H1 (cell line): ENCODE data around the gene WDR3. TPM values are rescaled to one million over a fixed set of nuclear protein-coding genes. Genes with fewer than 3 reads are reported as not detected.
"Not testable (repeated sequence)": the region's sequence is repeated elsewhere in the genome, so short reads cannot be mapped to it uniquely, and the experiment has no call there.

Experiments used
- CTCF ChIA-PET: fragments of 300-600 bp; sonication (Branson Sonifier 250); formaldehyde crosslinking; loops from one replicate; lab custom pipeline; 2021; ENCODE audit not compliant: partially characterized antibody; lab: Charles Lee
- POLR2A ChIA-PET: fragments of 300-600 bp; sonication (Branson Sonifier 250); formaldehyde crosslinking; loops from one replicate; lab custom pipeline; 2021; ENCODE audit warnings: inconsistent platforms; ENCODE audit not compliant: partially characterized antibody; lab: Charles Lee
- DNase-seq, 2 experiments: peaks; one replicate each; pipeline versions ENCODE4 v3.0.0 to v3.0.0-alpha.2; 2010 to 2022; ENCODE audit warnings: low spot score in 2 of 2, low read depth in 1 of 2, mixed read lengths in 1 of 2
- FAIRE-seq: peaks from 2 replicates; lab custom pipeline; 2011; peaks lifted over from hg19 to GRCh38; lab: Jason Lieb, UNC
- H2AFZ ChIP-seq: 2 replicates; pipeline ENCODE4 v1.8.1; 2012; ENCODE audit warnings: low read length, inconsistent platforms
- H2AK5ac ChIP-seq: 2 replicates; pipeline ENCODE4 v1.6.1; 2013; ENCODE audit warnings: low read depth, low read length
- H2BK120ac ChIP-seq: replicated peaks from 2 replicates; pipeline ENCODE3; 2013; ENCODE audit warnings: low read depth, low read length, inconsistent platforms
- H2BK12ac ChIP-seq: 2 replicates; pipeline ENCODE4 v1.6.1; 2013; ENCODE audit warnings: low read depth, low read length
- H2BK15ac ChIP-seq: 2 replicates; pipeline ENCODE4 v1.6.1; 2013; ENCODE audit warnings: low read length
- H2BK20ac ChIP-seq: 2 replicates; pipeline ENCODE4 v1.6.1; 2013; ENCODE audit warnings: low read length
- H2BK5ac ChIP-seq: 2 replicates; pipeline ENCODE4 v1.6.1; 2013; ENCODE audit warnings: low read depth, low read length
- H3K14ac ChIP-seq: 2 replicates; pipeline ENCODE4 v1.6.1; 2013; ENCODE audit warnings: inconsistent platforms; ENCODE audit not compliant: insufficient read length
- H3K18ac ChIP-seq: 2 replicates; pipeline ENCODE4 v1.6.1; 2013; ENCODE audit warnings: low read length; ENCODE audit errors: extremely low read depth
- H3K23ac ChIP-seq: 2 replicates; pipeline ENCODE4 v1.6.1; 2013; ENCODE audit warnings: inconsistent platforms; ENCODE audit not compliant: insufficient read length
- H3K23me2 ChIP-seq: 2 replicates; pipeline ENCODE4 v1.6.1; 2013; ENCODE audit warnings: low read depth, low read length
- H3K27ac ChIP-seq: 2 replicates; pipeline ENCODE4 v1.6.1; 2011; ENCODE audit warnings: low read depth, low read length, inconsistent platforms
- H3K27me3 ChIP-seq, 4 experiments: replicated peaks in 1 of 4; 1 replicate in 1 of 4; 2 replicates in 3 of 4; pipeline versions ENCODE4 v1.6.1 to v1.8.1; 2011 to 2013; ENCODE audit warnings: low read length in 3 of 4, mild to moderate bottlenecking in 3 of 4, inconsistent platforms in 2 of 4, mixed read lengths in 2 of 4, moderate library complexity in 1 of 4; ENCODE audit not compliant: control insufficient read depth in 3 of 4, insufficient read depth in 3 of 4; ENCODE audit errors: extremely low read depth in 1 of 4
- H3K36me3 ChIP-seq, 4 experiments: 2 replicates each; pipeline versions ENCODE4 v1.6.1 to v1.8.1; 2011 to 2013; ENCODE audit warnings: mild to moderate bottlenecking in 4 of 4, low read length in 3 of 4, moderate library complexity in 2 of 4, control low read depth in 1 of 4, inconsistent platforms in 1 of 4; ENCODE audit not compliant: insufficient read depth in 4 of 4, control insufficient read depth in 2 of 4
- H3K4ac ChIP-seq: replicated peaks from 2 replicates; pipeline ENCODE3; 2013; ENCODE audit warnings: low read length, low read depth, mixed read lengths, inconsistent platforms; ENCODE audit not compliant: insufficient read length
- H3K4me1 ChIP-seq, 4 experiments: replicated peaks in 1 of 4; 1 replicate in 1 of 4; 2 replicates in 3 of 4; pipeline versions ENCODE4 v1.6.1 to v1.8.1; 2011 to 2013; ENCODE audit warnings: low read length in 3 of 4, inconsistent platforms in 2 of 4, mixed read lengths in 1 of 4; ENCODE audit not compliant: insufficient read depth in 4 of 4, control insufficient read depth in 3 of 4
- H3K4me2 ChIP-seq, 2 experiments: 2 replicates each; pipeline versions ENCODE4 v1.6.1 to v1.8.1; 2011 to 2013; ENCODE audit warnings: low read depth in 2 of 2, low read length in 2 of 2, control low read depth in 1 of 2, inconsistent platforms in 1 of 2, mild to moderate bottlenecking in 1 of 2; ENCODE audit not compliant: insufficient read depth in 1 of 2
- H3K4me3 ChIP-seq, 4 experiments: fragments of 200-600, 300-600 bp in 1 of 4; sonication (generic), shearing (Covaris generic), sonication (Bioruptor Twin) in 1 of 4; 2 replicates each; pipeline versions ENCODE4 v1.5.1 to v1.8.1; 2011 to 2016; ENCODE audit warnings: low read length in 4 of 4, low read depth in 3 of 4, control low read depth in 2 of 4, inconsistent platforms in 2 of 4, mild to moderate bottlenecking in 2 of 4, mixed read lengths in 1 of 4, moderate library complexity in 1 of 4; ENCODE audit not compliant: insufficient read depth in 2 of 4; ENCODE audit errors: extremely low read depth in 1 of 4
- H3K56ac ChIP-seq: replicated peaks from 2 replicates; pipeline ENCODE3; 2013; ENCODE audit warnings: low read depth, mild to moderate bottlenecking, mixed read lengths, low read length, inconsistent platforms; ENCODE audit not compliant: insufficient read length
- H3K79me1 ChIP-seq: 2 replicates; pipeline ENCODE4 v1.6.1; 2013; ENCODE audit warnings: low read depth, low read length, control low read depth
- H3K79me2 ChIP-seq, 2 experiments: 2 replicates each; pipeline versions ENCODE4 v1.6.1 to v1.8.1; 2012 to 2013; ENCODE audit warnings: low read length in 2 of 2, mild to moderate bottlenecking in 2 of 2, inconsistent platforms in 1 of 2; ENCODE audit not compliant: insufficient read depth in 2 of 2, control insufficient read depth in 1 of 2
- H3K9ac ChIP-seq, 4 experiments: replicated peaks in 1 of 4; 1 replicate in 1 of 4; 2 replicates in 3 of 4; pipeline versions ENCODE4 v1.6.1 to v1.8.1; 2011 to 2013; ENCODE audit warnings: low read depth in 3 of 4, low read length in 3 of 4, control low read depth in 2 of 4, mild to moderate bottlenecking in 2 of 4, moderate library complexity in 2 of 4, inconsistent platforms in 1 of 4; ENCODE audit errors: extremely low read depth in 1 of 4
- H3K9me3 ChIP-seq, 2 experiments: 2 replicates each; pipeline versions ENCODE4 v1.6.1 to v1.8.1; 2012 to 2013; ENCODE audit warnings: mild to moderate bottlenecking in 2 of 2, moderate library complexity in 2 of 2, control low read depth in 1 of 2, inconsistent platforms in 1 of 2, low read depth in 1 of 2, low read length in 1 of 2, mixed read lengths in 1 of 2; ENCODE audit not compliant: insufficient read depth in 2 of 2
- H4K20me1 ChIP-seq, 2 experiments: replicated peaks in 1 of 2; 2 replicates each; pipeline versions ENCODE3 to v1.8.1; 2011 to 2013; ENCODE audit warnings: inconsistent platforms in 2 of 2, low read length in 2 of 2, mild to moderate bottlenecking in 1 of 2; ENCODE audit not compliant: insufficient read depth in 2 of 2, control insufficient read depth in 1 of 2
- H4K5ac ChIP-seq: 2 replicates; pipeline ENCODE4 v1.6.1; 2013; ENCODE audit warnings: low read length, low read depth, mixed read lengths, inconsistent platforms; ENCODE audit not compliant: insufficient read length
- H4K8ac ChIP-seq: 2 replicates; pipeline ENCODE4 v1.8.0; 2013; ENCODE audit warnings: mild to moderate bottlenecking, moderate library complexity, low read length, inconsistent platforms; ENCODE audit not compliant: insufficient read depth; ENCODE audit errors: extremely low read depth
- H4K91ac ChIP-seq: replicated peaks from 2 replicates; pipeline ENCODE3; 2013; ENCODE audit warnings: low read length, mixed read lengths, inconsistent platforms; ENCODE audit not compliant: insufficient read length
- EP300 ChIP-seq, 2 experiments: IDR thresholded peaks; 1 replicate in 1 of 2; 2 replicates in 1 of 2; pipeline ENCODE4 v1.6.1; 2011 to 2012; ENCODE audit warnings: low read depth in 2 of 2, low read length in 2 of 2, mild to moderate bottlenecking in 2 of 2, borderline replicate concordance in 1 of 2, inconsistent platforms in 1 of 2, moderate library complexity in 1 of 2
- SP1 ChIP-seq: IDR thresholded peaks from 2 replicates; pipeline ENCODE4 v1.6.1; 2011; ENCODE audit warnings: low read depth, low read length
- TCF12 ChIP-seq: IDR thresholded peaks from 2 replicates; pipeline ENCODE4 v1.6.1; 2011; ENCODE audit warnings: low read depth, mild to moderate bottlenecking, low read length
- WGBS, 2 experiments: shearing (Covaris generic) in 1 of 2; methylation state at CpG; one replicate each; pipeline versions ENCODE4 v1.1.6 to v1.1.7; 2013 to 2015; ENCODE audit warnings: low lambda C conversion rate in 2 of 2, mixed read lengths in 2 of 2, inconsistent platforms in 1 of 2, low coverage in 1 of 2, missing lambda C conversion rate in 1 of 2; ENCODE audit not compliant: insufficient replicate concordance in 2 of 2, insufficient coverage in 1 of 2, insufficient read length in 1 of 2; ENCODE audit errors: extremely low coverage in 1 of 2, missing lambda C conversion rate in 1 of 2; 5-methylcytosine and 5-hydroxymethylcytosine counted together
- polyA plus RNA-seq, 7 experiments: library from polyadenylated mRNA; depleted of rRNA in 3 of 7; stranded (reverse) in 5 of 7; unstranded in 2 of 7; fragments of >200 nt in 5 of 7; fragments of 200-250 nt in 2 of 7; gene quantifications; 1 replicate in 5 of 7; 2 replicates in 1 of 7; 4 replicates in 1 of 7; pipeline versions ENCODE4 v1.2.1 to v1.2.3, GENCODE V29; 2011 to 2013; ENCODE audit warnings: missing spikeins in 2 of 7, mixed read lengths in 2 of 7
- total RNA-seq: library from RNA; stranded (reverse); fragmentation: NEBNext Ultra II Directional; extraction: Animal tissue kit (Norgen Biotek cat#: 25700); gene quantifications from 2 replicates; pipeline ENCODE4 v1.2.1, GENCODE V29; 2021

The WDR3 gene
- total and polyA plus RNA-seq, 2 of the 8 experiments (the other 6 are each of a cell fraction or from before 2014, with no cell fraction given): 18.2 to 67.9 TPM

- H2BK20ac ChIP-seq, H4K5ac ChIP-seq, H2AK5ac ChIP-seq, H3K56ac ChIP-seq, H3K4me3 ChIP-seq, H3K4me2 ChIP-seq, H4K8ac ChIP-seq, H2BK15ac ChIP-seq, H2BK5ac ChIP-seq, H2BK12ac ChIP-seq, H2AFZ ChIP-seq, CTCF ChIA-PET, H4K91ac ChIP-seq: not testable (repeated sequence)
- 87% methylated on average over 3 of the region's 7 CpGs; no CpG with 5 or more reads in 1 of the 2 experiments for WGBS, 2 experiments
- peaks cover 0 to 60% of the 10 kb centered on the region in 2 experiments; a peak in 3 of 4 replicates for H3K79me2 ChIP-seq
- DNase-seq: peak in 1 of 2 experiments; percentile 41
- TF ChIP-seq EP300 (IDR thresholded peaks at IDR 0.05; ENCODE audit: borderline replicate concordance in 1 of 2, low read depth in 2 of 2, low read length in 2 of 2): peak in 1 of 2 experiments; percentile 82; a peak in 1 of 3 replicates
- TF ChIP-seq SP1: 0 out of 2 replicates have a peak, but pooled peaks have one; percentile 51
- peak; percentile 55; the same call in 1 of the 2 replicates for TF ChIP-seq TCF12
- TF ChIP-seq, all 59 proteins: peak for 3; not testable (repeated sequence) for 56
- FAIRE-seq, H3K27me3 ChIP-seq, POLR2A ChIA-PET, H3K9ac ChIP-seq, H4K20me1 ChIP-seq, H3K4ac ChIP-seq, H3K9me3 ChIP-seq, H3K23ac ChIP-seq, H3K23me2 ChIP-seq, H2BK120ac ChIP-seq, H3K14ac ChIP-seq, H3K27ac ChIP-seq, H3K79me1 ChIP-seq, H3K18ac ChIP-seq, H3K4me1 ChIP-seq: not testable (repeated sequence)
- peaks cover 0 to 13% (median 3%) of the 10 kb centered on the region in 4 experiments; a peak in 5 of 8 replicates for H3K36me3 ChIP-seq
Measured at GRCh38 chr1:117922717-117923116, 6.8 kb upstream of the WDR3 start.
